ENCODE data around the gene GLDC. TPM values are rescaled to one million over a fixed set of nuclear protein-coding genes. Genes with fewer than 3 reads are reported as not detected.
A peak's percentile ranks its signal among the peaks of the same experiment; 100 is the strongest.

The GLDC gene
- total and polyA plus RNA-seq, 2 donors (not counting 1 experiment from before 2014, with no cell fraction given), result 0.71 to 0.86 TPM

DNA sequence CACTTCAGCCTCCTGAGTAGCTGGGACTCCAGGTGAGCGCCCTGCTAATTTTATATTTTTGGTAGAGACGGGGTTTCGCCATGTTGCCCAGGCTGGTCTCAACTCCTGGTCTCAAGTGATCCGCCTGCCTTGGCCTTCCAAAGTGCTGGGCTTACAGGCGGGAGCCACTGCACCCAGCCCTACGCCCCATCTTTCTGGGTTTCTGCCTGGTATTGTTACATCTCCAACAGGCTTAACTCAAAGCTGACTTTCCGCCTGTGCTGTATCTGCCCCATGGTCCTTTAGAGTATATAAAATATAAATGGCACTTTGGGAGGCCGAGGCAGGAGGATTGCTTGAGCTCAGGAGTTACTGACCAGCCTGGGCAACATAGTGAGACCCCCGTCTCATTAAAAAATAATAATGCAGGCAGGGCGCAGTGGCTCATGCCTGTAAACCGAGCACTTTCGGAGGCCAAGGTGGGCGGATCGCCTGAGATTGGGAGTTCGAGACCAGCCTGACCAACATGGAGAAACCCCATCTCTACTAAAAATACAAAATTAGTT is 36.5 kb upstream of the GLDC start:
- H3K79me2 ChIP-seq (ENCODE audit: control insufficient read depth, insufficient read depth, low read length), result peaks cover 51% of the 10 kb centered on the region
- H3K4me2 ChIP-seq (replicated peaks; ENCODE audit: low read depth, low read length, poor library complexity, severe bottlenecking), result peak overlapping the region; percentile 77
- ChIA-PET CTCF (interaction anchor here (0.6 to 3.0 kb wide), 15 partner anchors 9 to 145 kb away, joined by 3 to 17 read pairs (median 3); no protein-coding TSS in a partner anchor), POLR2A (interaction anchor here (0.7 to 4.0 kb wide), 13 partner anchors 8 to 675 kb away, joined by 3 to 116 read pairs (median 6); partner anchors contain the start of genes KDM4C and UHRF2)
- H3K9ac ChIP-seq (ENCODE audit: low read length), result peak overlapping the region; percentile 78
- WGBS (ENCODE audit: insufficient coverage), result 14% methylated on average over 6 of the region's 15 CpGs
- peaks cover 35 to 55% of the 10 kb centered on the region in 2 donors for H3K4me1 ChIP-seq (ENCODE audit: control insufficient read depth in 2 of 2, insufficient read depth in 2 of 2, low read length in 2 of 2)
- intact Hi-C loops (cut with micrococcal nuclease), result loop anchor here (1.0 to 5.0 kb wide), 11 partner anchors 8 to 1055 kb away; partner anchors contain the start of genes GLDC, KDM4C, RANBP6 and RIC1
- peak overlapping the region; percentile 100 for H3K27ac Mint-ChIP-seq
- no peak for ATAC-seq (ENCODE audit: low read depth)
- no peaks in the 10 kb centered on the region for H3K27me3 ChIP-seq (replicated peaks in 1 of 4; ENCODE audit: control extremely low read depth in 1 of 4, control insufficient read depth in 3 of 4, insufficient read depth in 4 of 4, low read length in 3 of 4)
- H2AFZ ChIP-seq (ENCODE audit: insufficient read depth, low read depth, low read length, poor library complexity, severe bottlenecking), result peak overlapping the region; percentile 72
- no peaks in the 10 kb centered on the region for H3K9me3 ChIP-seq (ENCODE audit: control extremely low read depth in 1 of 3, control insufficient read depth in 2 of 3, insufficient read depth in 1 of 3, low read length in 2 of 3)
- H3K36me3 ChIP-seq (replicated peaks in 1 of 2; ENCODE audit: control extremely low read depth in 1 of 2, control insufficient read depth in 1 of 2, extremely low read depth in 1 of 2, insufficient read depth in 2 of 2, low read length in 1 of 2), result peaks cover 0 to 1% of the 10 kb centered on the region in 2 experiments
- no peaks in the 10 kb centered on the region for H3K27me3 Mint-ChIP-seq
- TF ChIP-seq EZH2 (IDR thresholded peaks at IDR 0.05; ENCODE audit: borderline replicate concordance, insufficient read depth, low read depth, low read length, poor library complexity, severe bottlenecking), result no peak
- TF ChIP-seq, protein P1, sequence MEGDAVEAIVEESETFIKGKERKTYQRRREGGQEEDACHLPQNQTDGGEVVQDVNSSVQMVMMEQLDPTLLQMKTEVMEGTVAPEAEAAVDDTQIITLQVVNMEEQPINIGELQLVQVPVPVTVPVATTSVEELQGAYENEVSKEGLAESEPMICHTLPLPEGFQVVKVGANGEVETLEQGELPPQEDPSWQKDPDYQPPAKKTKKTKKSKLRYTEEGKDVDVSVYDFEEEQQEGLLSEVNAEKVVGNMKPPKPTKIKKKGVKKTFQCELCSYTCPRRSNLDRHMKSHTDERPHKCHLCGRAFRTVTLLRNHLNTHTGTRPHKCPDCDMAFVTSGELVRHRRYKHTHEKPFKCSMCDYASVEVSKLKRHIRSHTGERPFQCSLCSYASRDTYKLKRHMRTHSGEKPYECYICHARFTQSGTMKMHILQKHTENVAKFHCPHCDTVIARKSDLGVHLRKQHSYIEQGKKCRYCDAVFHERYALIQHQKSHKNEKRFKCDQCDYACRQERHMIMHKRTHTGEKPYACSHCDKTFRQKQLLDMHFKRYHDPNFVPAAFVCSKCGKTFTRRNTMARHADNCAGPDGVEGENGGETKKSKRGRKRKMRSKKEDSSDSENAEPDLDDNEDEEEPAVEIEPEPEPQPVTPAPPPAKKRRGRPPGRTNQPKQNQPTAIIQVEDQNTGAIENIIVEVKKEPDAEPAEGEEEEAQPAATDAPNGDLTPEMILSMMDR (IDR thresholded peaks at IDR 0.05), result no peak
- no peaks in the 10 kb centered on the region for H4K20me1 ChIP-seq (ENCODE audit: control insufficient read depth, insufficient read depth, low read length, poor library complexity, severe bottlenecking)
- H3K4me3 Mint-ChIP-seq, result peak overlapping the region; percentile 98
- no peak for DNase-seq
- peaks cover 32% of the 10 kb centered on the region for H3K4me1 Mint-ChIP-seq
- peak overlapping the region; percentile 69 to 89 (median 77) for H3K4me3 ChIP-seq (ENCODE audit: control extremely low read depth in 1 of 5, extremely low read depth in 1 of 5, insufficient read depth in 1 of 5, low read depth in 2 of 5, low read length in 4 of 5)
- H3K27ac ChIP-seq (ENCODE audit: low read length in 2 of 2), result peak overlapping the region; percentile 93 to 97
- H3K9me3 Mint-ChIP-seq (ENCODE audit: insufficient read depth), result no peaks in the 10 kb centered on the region

All from B cell (primary cell).